NT2/D1 (cell line): ENCODE results near the gene CHRM3.

Experiments used
- DNase-seq: peaks from one replicate; pipeline ENCODE4 v3.0.0-alpha.2; 2011; ENCODE audit warnings: low read depth, low spot score
- H3K27me3 ChIP-seq: 2 replicates; pipeline ENCODE4 v1.6.0; 2011; ENCODE audit warnings: mild to moderate bottlenecking; ENCODE audit not compliant: insufficient read length, insufficient read depth
- H3K36me3 ChIP-seq: 2 replicates; pipeline ENCODE4 v1.6.1; 2011; ENCODE audit warnings: mild to moderate bottlenecking, low read length, mixed read lengths; ENCODE audit not compliant: insufficient read depth, insufficient read length
- H3K4me1 ChIP-seq: 2 replicates; pipeline ENCODE4 v1.5.1; 2011; ENCODE audit not compliant: insufficient read depth, insufficient read length
- H3K4me3 ChIP-seq: 2 replicates; pipeline ENCODE4 v1.5.1; 2011; ENCODE audit warnings: low read depth; ENCODE audit not compliant: insufficient read length
- H3K9ac ChIP-seq: 2 replicates; pipeline ENCODE4 v1.6.0; 2011; ENCODE audit warnings: low read depth; ENCODE audit not compliant: insufficient read length
- H3K9me3 ChIP-seq: 2 replicates; pipeline ENCODE4 v1.5.1; 2011; ENCODE audit warnings: mild to moderate bottlenecking, low read length; ENCODE audit not compliant: insufficient read depth
- SUZ12 ChIP-seq: IDR thresholded peaks from 2 replicates; pipeline ENCODE4 v1.6.1; 2011; ENCODE audit not compliant: insufficient read length, insufficient read depth; ENCODE audit errors: extremely low read depth
- YY1 ChIP-seq: IDR thresholded peaks from 2 replicates; pipeline ENCODE4 v1.6.1; 2011; ENCODE audit not compliant: insufficient read length, insufficient read depth
- ZNF274 ChIP-seq: IDR thresholded peaks from 2 replicates; pipeline ENCODE4 v1.6.1; 2011; ENCODE audit warnings: mild to moderate bottlenecking, low read depth, low read length

Gene CHRM3

GRCh38 chr1:239429163-239429562 is 42.8 kb downstream of the CHRM3 start:
- Histone ChIP-seq H3K4me3 (no peak overlapping the region), H3K9ac (no peak overlapping the region), H3K9me3 (no peaks in the 10 kb centered on the region), H3K4me1 (no peaks in the 10 kb centered on the region), H3K27me3 (no peaks in the 10 kb centered on the region), H3K36me3 (no peaks in the 10 kb centered on the region)
- no peak for DNase-seq
- TF ChIP-seq ZNF274 (no peak), YY1 (no peak), SUZ12 (no peak)

- Histone ChIP-seq H3K9me3 (no peaks in the 10 kb centered on the region), H3K27me3 (no peaks in the 10 kb centered on the region), H3K36me3 (no peaks in the 10 kb centered on the region), H3K4me3 (no peak overlapping the region), H3K9ac (no peak overlapping the region), H3K4me1 (no peaks in the 10 kb centered on the region)
- TF ChIP-seq SUZ12 (no peak), YY1 (no peak), ZNF274 (no peak)
- DNase-seq, result no peak
Observed at GRCh38 chr1:239432255-239432654, 45.9 kb downstream of the CHRM3 start.

DNA sequence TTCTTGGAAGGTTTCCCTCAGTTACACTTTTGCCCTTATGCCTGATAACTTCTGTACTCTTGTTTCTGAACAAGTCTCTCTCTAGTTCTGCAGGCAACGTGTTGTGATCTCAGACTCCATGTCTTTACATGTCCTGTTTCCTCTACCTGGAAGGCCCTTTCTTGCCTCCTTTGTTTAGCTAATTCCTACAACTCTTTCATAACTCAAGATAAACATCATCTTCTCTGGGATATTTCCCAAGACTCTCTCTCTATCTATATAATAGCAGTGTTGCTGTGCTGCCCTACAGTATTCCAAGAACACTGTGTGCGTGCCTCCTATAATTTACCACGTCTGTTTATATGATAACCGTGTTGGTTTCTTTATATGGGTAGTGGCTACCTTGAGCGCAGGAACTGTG is 47.8 kb downstream of the CHRM3 start:
- H3K4me3 ChIP-seq, result no peak overlapping the region
- TF ChIP-seq SUZ12, result no peak
- TF ChIP-seq YY1, result no peak
- no peak overlapping the region for H3K9ac ChIP-seq
- no peaks in the 10 kb centered on the region for H3K9me3 ChIP-seq
- no peaks in the 10 kb centered on the region for H3K4me1 ChIP-seq
- DNase-seq, result no peak
- H3K36me3 ChIP-seq, result no peaks in the 10 kb centered on the region
- H3K27me3 ChIP-seq, result no peaks in the 10 kb centered on the region
